Esophagus squamous epithelium (tissue), 5 donors: Measurements from ENCODE around the gene SCN5A. TPM values are rescaled to one million over a fixed set of nuclear protein-coding genes. Genes with fewer than 3 reads are reported as not detected.

Experiments used
- DNase-seq: peaks from one replicate; lab custom pipeline; 2025; lab: John Stamatoyannopoulos, UW
- H3K27ac ChIP-seq, 4 donors: fragments of 200-600 bp; sonication (generic); one replicate each; pipeline ENCODE4 v1.5.1; 2016 to 2019; ENCODE audit warnings: mild to moderate bottlenecking in 1 of 4
- H3K27me3 ChIP-seq, 4 donors: fragments of 200-600 bp; sonication (generic); 1 replicate in 3 of 4; 2 replicates in 1 of 4; pipeline versions ENCODE4 v1.5.1 to v1.6.0; 2017 to 2021; ENCODE audit warnings: antibody characterized with exemption in 1 of 4
- H3K36me3 ChIP-seq, 3 donors: fragments of 200-600 bp; sonication (generic); one replicate each; pipeline ENCODE4 v1.5.1; 2016 to 2019
- H3K4me1 ChIP-seq, 3 donors: fragments of 200-600 bp; sonication (generic); one replicate each; pipeline ENCODE4 v1.5.1; 2017 to 2019
- H3K4me3 ChIP-seq, 4 donors: fragments of 200-600 bp; sonication (generic); 1 replicate in 3 of 4; 2 replicates in 1 of 4; pipeline ENCODE4 v1.5.1; 2016 to 2019; ENCODE audit warnings: mild to moderate bottlenecking in 2 of 4, moderate library complexity in 1 of 4
- H3K9me3 ChIP-seq, 3 donors: fragments of 200-600 bp; sonication (generic); one replicate each; pipeline ENCODE4 v1.5.1; 2016 to 2019
- POLR2A ChIP-seq, 4 donors: fragments of 450-650 bp; IDR thresholded peaks; one replicate each; pipeline ENCODE4 v1.6.1; 2017; ENCODE audit warnings: antibody characterized with exemption in 4 of 4, mild to moderate bottlenecking in 4 of 4, moderate library complexity in 3 of 4
- WGBS, 2 donors: methylation state at CpG; one replicate each; pipeline ENCODE4 v1.1.5; 2018; 5-methylcytosine and 5-hydroxymethylcytosine counted together
- intact Hi-C: fragments of 100-400 bp; cut with DNase I; formaldehyde crosslinking; loops from one replicate; pipeline ENCODE4 v1.15.0; 2022
- total RNA-seq, 4 donors: library from RNA; depleted of rRNA; stranded (reverse); fragments of >200 nt; gene quantifications; one replicate each; pipeline ENCODE4 v1.1.0, GENCODE V29; 2016
- TF ChIP-seq, protein P1 (sequence below), 6 experiments: fragments of 450-650 bp in 4 of 6; fragments of 200-600 bp in 2 of 6; sonication (generic) in 2 of 6; IDR thresholded peaks; one replicate each; pipeline ENCODE4 v1.5.1; 2016 to 2019; ENCODE audit warnings: antibody characterized with exemption in 6 of 6, mild to moderate bottlenecking in 4 of 6, moderate library complexity in 4 of 6
- donor health status: DM: yes; HTN: yes; CAD: no.

Gene SCN5A
- total RNA-seq, 4 donors from 2014 or later = 0.09 to 0.38 (median 0.18) TPM; not detected in 1

DNA sequence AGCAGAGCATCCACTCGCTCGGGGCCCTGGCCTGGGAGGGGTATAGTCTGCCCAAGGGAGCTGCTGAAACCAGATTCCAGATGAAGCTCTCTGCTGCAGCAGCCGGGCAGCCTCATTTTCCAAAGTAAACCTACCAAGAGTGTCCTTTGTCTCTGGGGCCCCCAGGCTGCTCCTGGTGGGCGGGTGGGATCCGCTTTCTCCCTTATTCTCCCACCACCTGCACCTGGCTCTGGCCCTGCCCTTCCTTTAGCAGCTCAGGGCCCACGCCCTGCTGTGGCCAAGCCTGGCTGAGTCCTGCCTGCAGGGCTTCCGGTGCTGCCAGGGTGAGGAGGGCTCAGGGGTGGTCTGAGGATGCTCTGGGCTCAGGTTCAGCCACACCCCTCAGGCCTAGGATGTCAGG is 13.0 kb downstream of the SCN5A start:
- 67 to 80% methylated on average over 1 to 2 of the region's 7 CpGs for WGBS, 2 donors
- Histone ChIP-seq H3K36me3 (no peaks in the 10 kb centered on the region), H3K9me3 (no peaks in the 10 kb centered on the region), H3K4me1 (no peaks in the 10 kb centered on the region), H3K27me3 (peaks cover 0 to 26% (median 0%) of the 10 kb centered on the region in 4 donors), H3K4me3 (no peak overlapping the region), H3K27ac (no peak overlapping the region)
- no peak for TF ChIP-seq POLR2A (IDR thresholded peaks at IDR 0.05)
- TF ChIP-seq, protein P1, sequence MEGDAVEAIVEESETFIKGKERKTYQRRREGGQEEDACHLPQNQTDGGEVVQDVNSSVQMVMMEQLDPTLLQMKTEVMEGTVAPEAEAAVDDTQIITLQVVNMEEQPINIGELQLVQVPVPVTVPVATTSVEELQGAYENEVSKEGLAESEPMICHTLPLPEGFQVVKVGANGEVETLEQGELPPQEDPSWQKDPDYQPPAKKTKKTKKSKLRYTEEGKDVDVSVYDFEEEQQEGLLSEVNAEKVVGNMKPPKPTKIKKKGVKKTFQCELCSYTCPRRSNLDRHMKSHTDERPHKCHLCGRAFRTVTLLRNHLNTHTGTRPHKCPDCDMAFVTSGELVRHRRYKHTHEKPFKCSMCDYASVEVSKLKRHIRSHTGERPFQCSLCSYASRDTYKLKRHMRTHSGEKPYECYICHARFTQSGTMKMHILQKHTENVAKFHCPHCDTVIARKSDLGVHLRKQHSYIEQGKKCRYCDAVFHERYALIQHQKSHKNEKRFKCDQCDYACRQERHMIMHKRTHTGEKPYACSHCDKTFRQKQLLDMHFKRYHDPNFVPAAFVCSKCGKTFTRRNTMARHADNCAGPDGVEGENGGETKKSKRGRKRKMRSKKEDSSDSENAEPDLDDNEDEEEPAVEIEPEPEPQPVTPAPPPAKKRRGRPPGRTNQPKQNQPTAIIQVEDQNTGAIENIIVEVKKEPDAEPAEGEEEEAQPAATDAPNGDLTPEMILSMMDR (IDR thresholded peaks at IDR 0.05) = no peak
- intact Hi-C loops = no loop called here
- no peak for DNase-seq

DNA sequence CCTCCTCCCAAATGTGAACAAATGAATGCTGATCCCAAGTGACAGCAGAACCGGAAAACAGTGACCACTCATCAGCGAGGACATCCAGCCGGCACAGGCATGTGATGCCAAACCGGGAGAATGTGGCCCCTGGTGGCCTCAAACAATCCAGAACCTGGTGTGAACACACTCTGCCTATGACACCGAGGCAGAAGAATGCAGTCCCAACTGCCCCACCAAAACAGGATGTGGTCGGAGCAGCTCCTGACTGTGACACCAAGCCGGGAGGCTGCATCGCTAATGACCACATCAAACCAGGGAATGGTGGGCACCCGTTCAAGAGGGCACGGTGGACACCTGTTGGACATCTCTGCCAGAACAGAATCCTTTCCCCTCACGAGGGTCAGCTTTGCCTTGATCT is 15.4 kb downstream of the SCN5A start:
- Histone ChIP-seq H3K36me3 (no peaks in the 10 kb centered on the region), H3K4me1 (no peaks in the 10 kb centered on the region), H3K27me3 (peaks cover 0 to 20% (median 0%) of the 10 kb centered on the region in 4 donors), H3K27ac (no peak overlapping the region), H3K9me3 (no peaks in the 10 kb centered on the region), H3K4me3 (no peak overlapping the region)
- 62% methylated on average over 4 to 8 of the region's 11 CpGs for WGBS, 2 donors
- no peak for DNase-seq
- intact Hi-C loops = no loop called here
- TF ChIP-seq, protein P1 (IDR thresholded peaks at IDR 0.05) = no peak
- TF ChIP-seq POLR2A (IDR thresholded peaks at IDR 0.05) = no peak

DNA sequence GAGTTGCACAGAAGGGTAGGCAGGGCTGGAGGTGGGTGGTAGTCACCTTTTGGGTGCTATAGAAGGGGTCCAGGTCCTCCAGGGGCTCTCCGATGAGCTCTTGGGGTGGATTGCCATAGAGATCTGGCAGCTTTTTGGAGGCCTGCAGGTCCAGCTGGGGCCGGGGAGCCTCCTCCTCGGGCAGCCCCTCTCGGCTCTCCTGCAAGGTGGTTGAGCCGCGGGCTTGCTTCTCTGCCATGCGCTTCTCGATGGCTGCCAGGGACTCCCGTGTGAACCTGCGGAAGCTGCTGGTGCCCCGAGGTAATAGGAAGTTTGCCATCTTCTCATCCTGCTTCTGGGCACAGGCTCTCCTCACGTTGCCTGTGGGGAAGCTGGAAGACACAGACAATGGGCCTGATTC is 16.5 kb downstream of the SCN5A start:
- Histone ChIP-seq H3K9me3 (no peaks in the 10 kb centered on the region), H3K27me3 (peaks cover 0 to 18% (median 0%) of the 10 kb centered on the region in 4 donors), H3K4me3 (no peak overlapping the region), H3K27ac (no peak overlapping the region), H3K36me3 (no peaks in the 10 kb centered on the region), H3K4me1 (no peaks in the 10 kb centered on the region)
- TF ChIP-seq POLR2A (IDR thresholded peaks at IDR 0.05) = no peak
- TF ChIP-seq, protein P1 (IDR thresholded peaks at IDR 0.05) = no peak
- intact Hi-C loops = no loop called here
- WGBS, 2 donors = 65 to 89% methylated on average over 5 to 6 of the region's 12 CpGs
- no peak for DNase-seq

DNA sequence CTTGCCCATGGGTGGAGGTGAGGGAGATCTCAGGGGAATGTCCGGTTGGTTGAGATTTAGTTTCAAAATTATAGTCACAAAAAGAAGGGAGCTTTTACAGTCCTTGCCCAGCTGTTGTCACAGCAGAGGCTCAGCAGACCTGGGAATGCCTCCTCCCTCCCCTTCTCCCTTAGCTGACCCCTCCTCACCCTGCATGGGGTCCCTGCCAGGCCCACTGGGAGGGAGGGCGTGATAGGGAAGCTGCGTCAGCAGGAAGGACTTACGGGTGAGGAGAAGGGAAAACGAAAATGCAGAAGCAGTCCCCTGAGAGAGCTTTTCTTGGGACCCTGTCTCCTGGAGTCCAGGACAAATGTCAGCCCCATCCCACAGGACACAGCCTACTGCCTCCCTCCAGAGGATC is 18.9 kb downstream of the SCN5A start:
- WGBS, 2 donors = 49 to 62% methylated on average over 2 to 3 of the region's 5 CpGs
- TF ChIP-seq, protein P1 (IDR thresholded peaks at IDR 0.05) = no peak
- TF ChIP-seq POLR2A (IDR thresholded peaks at IDR 0.05) = no peak
- Histone ChIP-seq H3K36me3 (no peaks in the 10 kb centered on the region), H3K9me3 (no peaks in the 10 kb centered on the region), H3K27ac (no peak overlapping the region), H3K4me3 (no peak overlapping the region), H3K27me3 (peaks cover 0 to 4% (median 0%) of the 10 kb centered on the region in 4 donors), H3K4me1 (no peaks in the 10 kb centered on the region)
- DNase-seq = no peak
- intact Hi-C loops = no loop called here

DNA sequence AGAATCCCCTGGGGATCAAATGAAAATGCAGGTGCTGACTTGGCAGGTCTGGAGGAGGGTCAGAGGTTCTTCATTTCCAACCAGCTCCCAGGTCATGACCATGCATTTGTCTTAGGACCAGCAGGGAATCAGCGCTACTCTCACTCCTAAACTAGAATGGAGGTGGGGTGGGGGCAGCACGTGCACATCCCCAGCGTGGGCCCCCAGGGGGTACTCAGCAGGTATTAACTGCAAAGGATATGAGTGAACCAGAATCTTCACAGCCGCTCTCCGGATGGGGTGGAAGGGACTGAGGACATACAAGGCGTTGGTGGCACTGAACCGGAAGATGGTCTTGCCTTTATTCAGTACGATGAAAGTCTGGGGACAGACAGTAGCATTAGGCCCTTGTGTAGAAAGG is 19.4 kb downstream of the SCN5A start:
- intact Hi-C loops = no loop called here
- TF ChIP-seq, protein P1 (IDR thresholded peaks at IDR 0.05) = no peak
- TF ChIP-seq POLR2A (IDR thresholded peaks at IDR 0.05) = no peak
- 55 to 69% methylated on average over 5 to 8 of the region's 8 CpGs for WGBS, 2 donors
- H3K4me1 ChIP-seq = no peaks in the 10 kb centered on the region
- no peaks in the 10 kb centered on the region for H3K36me3 ChIP-seq
- H3K4me3 ChIP-seq = no peak overlapping the region
- H3K27ac ChIP-seq = no peak overlapping the region
- peaks cover 0 to 4% (median 0%) of the 10 kb centered on the region in 4 donors for H3K27me3 ChIP-seq
- H3K9me3 ChIP-seq = no peaks in the 10 kb centered on the region
- no peak for DNase-seq
